GM18502 (cell line): ENCODE data around the gene SLFN5.
"Not testable (repeated sequence)": the region's sequence is repeated elsewhere in the genome, so short reads cannot be mapped to it uniquely, and the experiment has no call there.

Experiments used
- ATAC-seq: cut with Tn5 transposase; IDR thresholded peaks from one replicate; pipeline ENCODE4 v1.9.1; 2021; ENCODE audit warnings: mild to moderate bottlenecking; ENCODE audit not compliant: unreplicated experiment, poor library complexity

SLFN5 gene

DNA sequence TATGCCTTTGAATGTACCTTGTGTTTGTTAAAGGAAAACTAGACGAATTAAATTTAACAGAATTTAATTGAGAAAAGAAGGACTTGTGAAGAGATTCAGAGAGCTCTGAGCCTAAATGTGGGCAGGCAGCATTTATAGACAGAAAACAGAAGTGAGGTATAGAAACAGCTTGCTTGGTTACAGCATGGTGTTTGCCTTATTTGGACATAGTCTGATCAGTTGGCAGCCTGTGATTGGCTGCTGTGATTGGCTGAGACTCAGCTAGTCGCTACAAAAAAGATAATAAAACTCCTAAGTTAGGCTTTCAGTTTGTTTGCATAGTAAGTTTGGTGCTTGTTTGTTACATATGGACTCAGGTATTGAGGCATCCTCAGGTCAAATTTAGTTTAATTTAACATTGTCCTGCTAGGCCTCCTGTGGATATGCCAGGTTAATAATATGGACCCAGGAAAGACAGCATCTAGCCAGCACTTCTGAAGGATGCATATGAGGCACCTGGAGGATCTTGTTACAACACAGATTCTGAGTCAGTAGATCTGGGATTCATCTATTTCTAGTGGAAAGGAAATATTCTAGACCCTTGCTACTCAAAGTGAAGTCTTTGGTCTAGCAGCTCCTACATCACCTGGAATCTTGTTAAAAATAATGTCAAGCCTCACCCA, 43.4 kb downstream of the SLFN5 start:
- ATAC-seq: no peak

DNA sequence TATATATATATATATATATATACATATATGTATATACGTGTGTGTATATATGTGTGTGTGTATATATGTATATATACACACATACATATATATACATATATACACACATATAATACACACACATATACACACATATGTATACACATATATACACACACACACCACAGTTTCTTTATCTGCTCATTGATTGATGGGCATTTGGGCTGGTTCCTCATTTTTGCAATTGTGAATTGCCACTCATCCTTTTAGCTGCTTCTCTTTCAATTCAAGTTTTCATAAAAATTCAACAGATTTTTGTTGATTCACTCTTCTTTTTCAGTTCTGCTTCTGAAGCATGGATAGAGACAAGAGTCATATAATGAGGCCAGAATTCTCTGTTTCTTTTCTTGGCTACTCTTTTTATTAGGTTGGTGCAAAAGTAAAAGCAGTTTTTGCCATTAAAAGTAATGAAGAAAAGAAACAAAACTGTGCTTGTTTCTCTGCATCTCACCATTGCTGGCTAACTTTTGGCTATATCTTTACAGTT, 44.5 kb downstream of the SLFN5 start:
- no peak for ATAC-seq

DNA sequence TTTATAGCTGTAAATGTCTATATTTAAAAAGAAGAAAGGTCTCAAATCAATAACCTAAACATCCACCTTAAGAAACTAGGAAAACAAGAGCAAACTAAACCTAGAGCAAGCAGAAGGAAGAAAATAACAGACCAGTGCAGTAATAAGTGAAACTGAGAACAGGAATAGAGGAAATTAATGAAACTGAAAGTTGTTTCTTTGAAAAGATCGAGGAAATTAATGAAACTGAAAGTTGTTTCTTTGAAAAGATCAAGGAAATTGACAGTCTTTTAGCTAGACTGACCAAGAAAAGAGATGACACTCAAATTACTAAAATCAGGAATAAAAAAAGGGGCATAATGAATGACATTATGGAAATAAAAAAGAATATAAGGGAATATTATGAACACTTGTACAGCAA, 46.4 kb downstream of the SLFN5 start:
- ATAC-seq: no peak

DNA sequence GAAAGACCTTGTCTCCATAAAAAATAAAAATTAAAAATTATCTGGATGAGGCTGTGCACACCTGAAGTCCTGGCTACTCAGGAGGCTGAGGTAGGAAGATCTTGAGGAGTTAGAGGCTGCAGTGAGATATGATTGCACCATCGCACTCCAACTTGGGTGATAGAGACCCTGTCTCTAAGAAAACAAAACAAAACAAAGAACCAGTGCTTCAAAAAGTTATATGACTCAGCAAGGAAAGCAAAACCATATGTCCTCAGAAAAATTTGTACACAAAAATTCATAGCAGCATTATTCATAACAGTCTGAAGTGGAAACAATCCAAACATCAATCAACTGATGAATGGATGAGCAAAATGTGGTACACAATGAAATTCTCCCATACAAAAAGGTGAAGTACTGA, 48.9 kb downstream of the SLFN5 start:
- no peak for ATAC-seq

DNA sequence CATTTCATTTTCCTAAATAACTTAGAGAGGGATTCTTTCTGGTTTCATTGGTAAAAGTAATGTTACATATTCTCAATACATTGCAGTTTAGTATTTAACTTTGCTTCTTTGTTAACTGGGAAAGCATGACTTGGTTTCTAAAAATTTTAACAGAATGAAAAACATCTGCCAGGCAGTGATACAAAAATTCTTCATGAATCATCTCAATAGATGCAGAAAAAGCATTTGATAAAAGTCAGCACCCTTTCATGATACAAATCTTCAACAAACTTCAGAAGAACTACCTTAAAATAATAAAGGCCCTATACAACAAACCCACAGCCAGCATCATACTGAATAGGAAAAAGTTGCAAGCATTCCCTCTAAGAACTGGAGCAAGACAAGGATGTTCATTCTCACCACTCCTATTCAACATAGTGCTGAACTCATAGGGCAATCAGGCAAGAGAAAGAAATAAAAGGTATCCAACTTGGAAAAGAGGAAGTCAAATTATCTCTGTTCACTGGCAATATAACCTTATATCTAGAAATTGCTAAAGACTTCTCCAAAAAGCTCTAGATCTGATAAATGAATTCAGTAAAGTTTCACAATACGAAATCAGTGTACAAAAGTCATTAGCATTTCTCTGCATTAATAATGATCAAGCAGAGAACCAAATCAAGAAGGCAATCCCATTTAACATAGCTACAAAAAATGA, 50.4 kb downstream of the SLFN5 start:
- no peak for ATAC-seq

DNA sequence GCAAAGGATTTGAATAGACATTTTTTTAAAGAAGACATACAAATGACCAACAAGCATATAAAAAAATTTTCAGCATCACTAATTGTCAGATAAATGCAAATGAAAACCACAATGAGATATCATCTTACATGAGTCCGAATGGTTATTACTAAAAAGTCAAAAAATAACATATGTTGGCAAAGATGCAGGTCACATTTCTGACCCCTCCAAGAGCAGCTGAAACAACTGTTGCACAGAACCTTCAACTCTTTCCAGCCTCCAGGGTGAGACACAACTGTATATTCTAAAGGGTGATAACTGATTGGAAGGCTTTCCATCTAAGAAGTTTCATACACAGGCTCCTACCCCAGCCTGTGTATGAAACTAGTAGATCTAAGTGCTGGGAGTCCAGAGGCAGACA, 51.9 kb downstream of the SLFN5 start:
- no peak for ATAC-seq

DNA sequence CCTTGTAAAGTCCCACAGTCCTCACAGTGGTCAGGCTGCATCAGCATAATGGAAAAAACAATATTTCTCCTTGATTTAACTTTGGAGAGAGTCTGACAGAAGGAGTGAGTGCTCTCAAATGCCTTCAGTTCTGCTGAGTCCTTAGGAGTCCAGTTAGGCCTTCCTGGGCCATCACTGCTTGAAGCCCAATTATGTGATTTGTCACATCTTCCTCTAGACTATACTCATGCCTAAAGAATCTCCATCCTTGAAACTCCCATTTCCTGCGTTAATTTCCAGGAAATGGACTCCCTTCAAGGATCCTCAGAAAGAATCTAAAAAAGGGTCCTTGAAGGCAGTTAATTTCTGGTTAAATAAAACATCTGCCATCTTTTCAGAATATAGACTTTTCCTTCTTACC, 52.8 kb downstream of the SLFN5 start:
- no peak for ATAC-seq

DNA sequence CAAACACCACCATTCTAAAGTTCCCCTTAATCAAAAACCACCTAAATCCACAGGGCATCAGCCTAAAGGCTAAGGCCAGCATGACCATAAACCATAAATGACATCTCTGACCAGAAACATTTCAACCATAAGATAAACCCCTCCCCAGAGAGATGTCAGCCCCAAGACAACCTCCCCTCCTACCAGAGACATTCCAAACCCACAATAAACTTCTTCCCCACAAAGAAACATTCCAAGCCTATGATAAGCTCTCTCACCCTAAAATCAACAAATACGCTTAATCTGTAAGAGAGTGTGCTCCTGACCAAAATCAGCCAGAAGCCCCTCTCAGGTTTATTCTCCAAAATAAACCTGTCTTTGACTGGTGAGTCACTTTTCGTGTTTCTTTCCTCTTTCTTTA, 54.8 kb downstream of the SLFN5 start:
- no peak for ATAC-seq

DNA sequence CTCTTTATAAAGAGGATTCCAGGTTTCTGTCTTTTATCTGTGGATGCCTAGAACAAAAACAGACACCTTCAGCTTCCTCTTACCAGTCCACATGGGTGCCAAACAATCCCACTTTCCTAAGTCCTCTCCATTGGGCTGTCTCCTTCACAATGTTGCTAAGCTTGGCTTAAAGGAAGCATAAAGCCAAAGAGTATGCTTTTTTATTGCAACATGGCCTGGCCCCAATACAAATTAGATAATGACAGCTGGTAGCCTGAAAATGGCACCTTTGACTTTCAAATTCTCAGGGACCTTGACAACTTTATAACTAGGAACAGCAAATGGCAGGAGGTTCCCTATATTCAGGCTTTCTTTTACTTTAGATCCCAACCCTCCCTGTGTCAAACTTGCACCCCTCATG, 55.8 kb downstream of the SLFN5 start:
- no peak for ATAC-seq

DNA sequence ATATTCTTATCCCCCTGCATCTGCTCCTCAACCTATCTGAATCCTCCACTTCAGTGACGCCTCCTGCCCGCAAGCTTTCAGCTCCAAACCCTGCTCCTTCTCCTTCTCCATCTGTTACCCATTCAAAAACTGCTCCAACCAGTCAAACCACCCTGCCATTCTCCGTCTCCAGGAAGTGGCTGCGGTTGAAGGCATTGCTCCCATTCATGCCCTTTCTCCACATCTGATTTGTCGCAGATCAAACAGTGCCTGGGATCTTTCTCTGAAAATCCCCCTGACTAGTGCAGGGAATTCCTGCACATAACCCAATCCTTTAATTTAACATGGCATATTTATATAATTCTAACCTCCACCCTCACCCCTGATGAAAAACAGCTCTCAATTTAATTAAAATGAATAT, 56.3 kb downstream of the SLFN5 start:
- ATAC-seq: no peak

DNA sequence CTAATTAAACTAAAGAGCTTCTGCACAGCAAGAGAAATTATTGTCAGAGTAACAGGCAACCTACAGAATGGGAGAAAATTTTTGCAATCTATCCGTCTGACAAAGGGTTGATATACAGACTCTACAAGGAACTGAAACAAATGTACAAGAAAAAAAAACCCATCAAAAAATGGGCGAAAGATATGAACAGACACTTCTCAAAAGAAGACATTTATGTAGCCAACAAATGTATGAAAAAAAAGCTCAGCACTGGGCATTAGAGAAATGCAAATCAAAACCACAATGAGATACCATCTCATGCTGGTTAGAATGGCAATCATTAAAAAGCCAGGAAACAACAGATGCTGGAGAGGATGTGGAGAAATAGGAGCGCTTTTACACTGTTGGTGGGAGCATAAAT, 66.5 kb downstream of the SLFN5 start:
- not testable (repeated sequence) for ATAC-seq

DNA sequence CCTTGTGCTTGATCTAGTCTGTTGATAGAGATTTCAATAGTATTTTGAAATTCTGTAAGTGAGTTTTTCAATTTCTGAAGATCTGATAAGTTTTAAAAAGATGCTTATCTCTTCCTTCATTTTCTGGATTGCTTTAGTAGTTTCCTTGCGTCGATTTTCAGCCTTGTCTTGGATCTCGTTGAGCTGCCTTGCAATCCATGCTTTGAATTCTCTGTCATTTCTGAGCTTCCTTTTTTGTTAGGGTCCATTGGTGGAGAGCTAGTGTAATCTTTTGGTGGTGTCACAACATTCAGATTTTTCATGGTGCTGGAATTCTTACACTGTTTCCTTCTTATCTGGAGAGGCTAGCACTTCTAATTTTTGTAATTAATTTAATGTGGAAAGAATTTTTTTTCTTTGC, 69.5 kb downstream of the SLFN5 start:
- ATAC-seq: no peak

DNA sequence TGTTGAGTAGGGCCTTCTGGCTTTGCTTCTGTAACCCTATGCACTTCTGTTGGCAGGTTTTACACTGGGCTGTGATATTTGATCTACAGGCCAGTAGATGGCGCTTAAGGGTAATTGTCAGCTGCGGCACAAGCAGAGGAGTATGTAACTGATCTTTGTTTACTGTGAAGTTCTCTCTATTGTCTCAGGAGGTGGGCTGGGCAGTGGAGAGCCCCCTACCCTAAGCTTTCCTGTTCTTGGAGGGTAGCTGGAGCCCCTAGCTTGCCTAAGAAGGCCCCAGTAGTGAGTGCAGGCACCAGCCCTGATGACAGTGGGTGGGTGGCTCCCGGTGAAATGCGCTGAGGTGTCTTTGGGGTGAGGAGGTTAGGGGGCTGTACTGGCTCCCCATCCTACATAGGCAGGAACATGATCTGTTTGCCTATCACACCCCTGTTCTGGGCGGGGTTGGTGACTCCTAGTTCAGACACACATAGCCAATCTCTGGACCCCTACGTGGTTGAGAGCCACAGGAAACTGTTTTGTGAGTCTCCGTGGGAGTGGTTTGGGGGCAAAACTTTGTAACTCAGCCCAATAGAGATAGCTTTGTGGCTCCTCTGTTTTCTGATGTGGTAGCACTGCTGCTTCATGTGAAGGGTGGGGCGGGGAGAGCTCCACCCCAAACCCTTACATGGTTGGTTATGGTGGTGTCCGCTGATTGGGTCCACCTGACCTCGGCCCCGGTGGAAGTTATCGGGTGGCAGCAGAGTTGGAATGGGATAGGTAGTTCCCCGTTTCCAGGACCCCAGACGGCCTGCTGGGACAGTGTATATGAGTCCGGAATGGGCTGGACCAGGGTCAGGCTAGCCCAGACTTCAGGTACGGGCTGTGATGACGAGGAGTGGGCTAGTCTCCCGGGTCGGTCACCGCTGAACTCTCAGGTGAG, 70.2 kb downstream of the SLFN5 start:
- ATAC-seq: peak; percentile 72

DNA sequence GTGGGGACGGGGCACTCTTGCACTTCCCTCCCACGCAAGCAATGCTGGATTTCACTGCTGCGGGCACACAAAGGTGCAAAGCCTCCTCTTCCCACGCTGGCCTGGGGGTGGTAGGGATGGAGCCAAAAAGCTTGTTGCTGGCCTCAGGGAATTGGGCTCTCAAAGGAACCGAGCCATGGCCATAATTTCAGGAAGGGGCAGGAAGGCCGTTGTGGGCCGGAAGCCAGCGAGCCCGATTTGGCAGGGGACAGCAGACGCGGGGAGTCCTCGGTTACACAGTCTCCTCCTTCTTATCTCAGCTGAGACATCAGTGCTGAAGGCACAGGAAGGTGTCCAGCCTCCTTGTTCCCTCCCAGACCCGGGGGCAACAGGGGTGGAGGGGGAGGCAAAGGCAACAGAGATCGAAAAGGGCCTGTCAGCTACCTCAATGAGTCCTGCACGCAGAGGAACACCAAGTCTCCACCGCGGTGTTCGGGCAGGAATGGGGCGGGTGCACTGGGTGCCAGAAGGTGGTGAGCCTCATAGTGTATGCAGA, 71.1 kb downstream of the SLFN5 start:
- no peak for ATAC-seq

DNA sequence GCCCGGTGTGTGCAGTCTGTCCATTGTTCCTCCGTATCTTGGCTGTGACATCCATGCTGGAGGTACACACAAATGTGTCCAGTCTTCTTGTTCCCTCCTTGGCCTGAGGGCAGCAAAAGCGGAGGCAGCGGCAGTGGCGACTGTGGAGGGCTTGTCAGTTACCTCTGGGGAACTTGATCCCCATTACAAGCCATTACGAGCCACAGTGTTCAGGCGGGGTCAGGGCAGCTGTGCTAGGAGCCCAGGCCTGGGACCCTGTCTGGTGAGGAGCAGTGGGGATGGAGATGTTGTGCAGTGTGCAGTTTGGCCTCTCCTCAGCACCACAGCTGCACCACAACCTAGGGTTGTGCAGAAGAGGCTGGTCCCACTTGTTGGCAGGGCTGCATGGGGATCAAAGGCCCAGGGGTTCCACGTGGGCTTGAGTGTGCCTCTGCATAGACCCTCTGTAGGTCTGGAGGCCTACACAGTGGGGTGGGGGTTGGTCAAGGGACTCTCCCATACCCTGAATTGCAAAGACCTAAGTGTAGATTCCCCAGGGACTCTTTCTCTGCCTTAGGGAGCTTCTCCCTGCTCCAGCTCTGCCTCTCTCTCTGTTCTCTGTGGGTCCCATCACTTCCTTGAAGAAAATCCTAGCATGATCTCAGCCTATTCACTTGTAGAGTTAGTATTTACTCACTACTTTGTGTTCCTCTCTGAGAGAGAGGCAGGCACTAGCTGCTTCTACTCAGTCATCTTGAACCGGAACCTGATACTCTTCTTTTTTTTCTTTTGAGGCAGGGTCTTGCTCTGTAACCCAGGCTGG, 71.7 kb downstream of the SLFN5 start:
- ATAC-seq: no peak

DNA sequence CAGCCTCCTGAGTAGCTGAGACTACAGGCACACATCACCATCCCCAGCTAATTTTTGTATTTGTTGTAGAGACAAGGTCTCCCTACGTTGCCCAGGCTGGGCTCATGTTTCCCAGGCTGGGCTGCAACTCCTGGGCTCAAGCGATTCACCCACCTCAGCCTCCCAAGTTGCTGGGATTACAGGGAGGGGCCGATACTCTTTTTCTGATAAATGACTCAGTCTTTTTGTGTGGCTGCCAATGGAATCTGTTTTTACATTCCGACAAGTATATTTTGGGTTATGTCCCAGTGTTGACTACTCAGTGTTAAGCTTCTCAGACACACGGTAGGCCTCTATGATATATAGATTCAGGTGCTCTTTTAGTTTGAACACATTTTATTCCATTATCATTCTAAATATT, 72.4 kb downstream of the SLFN5 start:
- ATAC-seq: no peak

DNA sequence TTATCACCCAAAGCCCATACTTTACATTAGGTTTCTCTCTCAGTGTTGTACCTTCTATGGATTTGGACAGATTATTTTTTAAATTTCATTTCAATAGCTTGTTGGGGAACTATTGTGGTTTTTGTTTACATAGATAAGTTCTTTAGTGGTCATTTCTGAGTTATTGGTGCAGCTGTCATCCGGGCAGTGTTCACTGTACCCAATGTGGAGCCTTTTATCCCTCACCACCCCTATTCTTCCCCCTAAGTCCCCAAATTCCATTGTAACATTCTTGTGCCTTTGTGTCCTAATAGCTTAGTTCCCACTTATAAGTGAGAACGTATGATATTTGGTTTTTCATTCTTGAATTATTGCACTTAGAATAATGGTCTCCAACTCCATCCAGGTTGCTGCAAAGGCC, 73.1 kb downstream of the SLFN5 start:
- no peak for ATAC-seq

DNA sequence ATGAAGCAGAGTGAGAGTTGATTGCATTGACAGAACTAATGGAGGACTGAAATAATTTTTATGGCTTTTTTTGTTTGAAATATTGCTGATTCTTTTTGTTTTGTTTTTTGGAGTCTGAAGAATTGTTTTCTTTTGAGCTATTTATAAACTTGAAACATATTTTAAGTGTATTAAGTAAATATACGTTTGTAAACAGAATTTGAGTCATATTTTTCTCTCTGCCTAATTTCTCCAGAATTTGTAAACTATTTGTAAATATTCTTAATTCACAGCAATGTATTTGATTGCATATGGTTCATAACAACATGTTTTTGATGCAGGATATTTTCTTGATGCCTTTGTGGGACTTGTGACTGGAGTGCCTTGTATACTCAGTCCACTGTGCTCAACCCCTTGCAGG, 79.9 kb downstream of the SLFN5 start:
- no peak for ATAC-seq
